Spleen (tissue), 11 donors: Measurements from ENCODE around the gene EPHA5. TPM values are rescaled to one million over a fixed set of nuclear protein-coding genes. Genes with fewer than 3 reads are reported as not detected.

Source experiments
- DNase-seq: peaks from one replicate; pipeline ENCODE4 v3.0.0-alpha.2; 2020
- H3K27ac ChIP-seq, 8 donors: fragments of 200-600 bp; sonication (generic) in 7 of 8; 1 replicate in 4 of 8; 2 replicates in 4 of 8; pipeline versions ENCODE4 v1.5.0 to v1.8.0; 2016 to 2021; ENCODE audit warnings: inconsistent platforms in 4 of 8, mild to moderate bottlenecking in 4 of 8, moderate library complexity in 1 of 8
- H3K27me3 ChIP-seq, 7 donors: fragments of 200-600 bp; sonication (generic) in 6 of 7; replicated peaks in 1 of 7; 1 replicate in 4 of 7; 2 replicates in 3 of 7; pipeline versions ENCODE4 v1.5.0 to v1.8.0; 2016 to 2021; ENCODE audit warnings: inconsistent platforms in 3 of 7, mild to moderate bottlenecking in 1 of 7
- H3K36me3 ChIP-seq, 6 donors: fragments of 200-600 bp; sonication (generic) in 5 of 6; 1 replicate in 4 of 6; 2 replicates in 2 of 6; pipeline versions ENCODE4 v1.5.0 to v1.8.0; 2016 to 2021; ENCODE audit warnings: inconsistent platforms in 2 of 6
- H3K4me1 ChIP-seq, 6 donors: fragments of 200-600 bp; sonication (generic) in 5 of 6; 1 replicate in 3 of 6; 2 replicates in 3 of 6; pipeline versions ENCODE4 v1.5.0 to v1.8.0; 2016 to 2021; ENCODE audit warnings: inconsistent platforms in 3 of 6
- H3K4me3 ChIP-seq, 8 donors: fragments of 200-600 bp; sonication (generic) in 7 of 8; 1 replicate in 4 of 8; 2 replicates in 4 of 8; pipeline versions ENCODE4 v1.5.0 to v1.8.0; 2016 to 2021; ENCODE audit warnings: inconsistent platforms in 4 of 8, mild to moderate bottlenecking in 4 of 8, moderate library complexity in 2 of 8
- H3K9me3 ChIP-seq, 8 donors: fragments of 200-600 bp; sonication (generic) in 7 of 8; 1 replicate in 4 of 8; 2 replicates in 4 of 8; pipeline versions ENCODE4 v1.5.0 to v1.8.0; 2016 to 2021; ENCODE audit warnings: inconsistent platforms in 4 of 8
- CTCF ChIP-seq, 11 experiments: fragments of 200-600 bp in 7 of 11; fragments of 450-650 bp in 4 of 11; sonication (generic) in 4 of 11; IDR thresholded peaks in 8 of 11; conservative IDR thresholded peaks in 3 of 11; 1 replicate in 7 of 11; 2 replicates in 4 of 11; pipeline versions ENCODE4 v1.4.0 to v1.8.0; 2016 to 2021; ENCODE audit warnings: antibody characterized with exemption in 11 of 11, inconsistent platforms in 4 of 11, mild to moderate bottlenecking in 1 of 11
- POLR2A ChIP-seq, 3 donors: fragments of 450-650 bp; IDR thresholded peaks; one replicate each; pipeline ENCODE4 v1.5.1; 2017; ENCODE audit warnings: antibody characterized with exemption in 3 of 3, mild to moderate bottlenecking in 1 of 3
- POLR2AphosphoS5 ChIP-seq, 3 donors: sonication (generic); formaldehyde crosslinking; IDR thresholded peaks; one replicate each; pipeline ENCODE4 v1.5.1; 2017; ENCODE audit warnings: antibody characterized with exemption in 3 of 3
- WGBS, 5 donors: extraction: QIAGEN DNeasy Blood & Tissue Kit in 3 of 5; methylation state at CpG; one replicate each; pipeline versions ENCODE4 v1.1.5 to v1.1.7; 2013 to 2018; 5-methylcytosine and 5-hydroxymethylcytosine counted together
- intact Hi-C: fragments of 100-400 bp; cut with DNase I; formaldehyde crosslinking; loops from one replicate; pipeline ENCODE4 v1.15.0; 2023; ENCODE audit warnings: low total_unique reads
- polyA plus RNA-seq, 3 donors: library from polyadenylated mRNA; stranded (reverse); fragments of 200-250 nt; gene quantifications; one replicate each; pipeline ENCODE4 v1.2.1, GENCODE V29; 2013
- total RNA-seq, 7 donors: library from RNA; depleted of rRNA in 3 of 7; stranded (reverse); fragments of >200 nt in 3 of 7; fragmentation: NEBNext Ultra II Directional in 4 of 7; extraction: Animal tissue kit (Norgen Biotek cat#: 25700) in 4 of 7; gene quantifications; one replicate each; pipeline versions ENCODE4 v1.1.0 to v1.2.1, GENCODE V29; 2016 to 2021
- donor health status: healthy with polysubstance abuse.
- donor health status: DM: no; HTN: no; CAD: no; lungs with moderate emphysema.
- donor health status: DM: no; HTN: no; CAD: no.
- donor health status: Bipolar disorder and iron deficiency.
- donor health status: healthy.
- donor health status: DM: no; HTN: no; CAD: no.
- donor health status: DM: yes; HTN: yes; CAD: no.

The EPHA5 gene
- total and polyA plus RNA-seq, 10 donors: 0.02 to 0.93 (median 0.42) TPM

DNA sequence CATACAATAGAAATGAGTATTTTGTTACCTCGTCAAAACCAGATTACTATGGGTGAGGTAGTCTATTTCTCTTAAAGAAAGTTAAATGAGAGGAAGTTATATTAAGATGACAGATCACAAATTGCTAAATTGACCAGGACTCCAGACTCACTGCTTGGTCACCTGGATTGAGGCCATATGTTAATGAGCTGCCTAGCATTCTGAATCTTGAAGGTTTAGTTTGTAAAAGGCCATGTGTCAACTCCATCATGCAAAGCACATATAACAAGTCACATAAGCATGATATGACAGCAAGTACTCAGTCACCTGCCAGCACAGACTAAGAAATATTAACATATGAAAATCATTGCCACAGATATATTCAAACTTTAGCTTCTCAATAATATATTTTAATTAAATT is 72.6 kb downstream of the EPHA5 start:
- intact Hi-C loops: no loop called here
- H3K27me3 ChIP-seq: no peaks in the 10 kb centered on the region
- no peaks in the 10 kb centered on the region for H3K4me1 ChIP-seq
- no peaks in the 10 kb centered on the region for H3K9me3 ChIP-seq
- no peak overlapping the region for H3K4me3 ChIP-seq
- no peak for TF ChIP-seq CTCF (IDR thresholded peaks at IDR 0.05 in 8 of 11, conservative IDR thresholded peaks at IDR 0.05 in 3 of 11)
- no peak for TF ChIP-seq POLR2AphosphoS5 (IDR thresholded peaks at IDR 0.05)
- TF ChIP-seq POLR2A (IDR thresholded peaks at IDR 0.05): no peak
- no peaks in the 10 kb centered on the region for H3K36me3 ChIP-seq
- no peak for DNase-seq
- 74 to 95% (median 86%) methylated on average over 1 of the region's 1 CpG for WGBS, 5 donors
- no peak overlapping the region for H3K27ac ChIP-seq

DNA sequence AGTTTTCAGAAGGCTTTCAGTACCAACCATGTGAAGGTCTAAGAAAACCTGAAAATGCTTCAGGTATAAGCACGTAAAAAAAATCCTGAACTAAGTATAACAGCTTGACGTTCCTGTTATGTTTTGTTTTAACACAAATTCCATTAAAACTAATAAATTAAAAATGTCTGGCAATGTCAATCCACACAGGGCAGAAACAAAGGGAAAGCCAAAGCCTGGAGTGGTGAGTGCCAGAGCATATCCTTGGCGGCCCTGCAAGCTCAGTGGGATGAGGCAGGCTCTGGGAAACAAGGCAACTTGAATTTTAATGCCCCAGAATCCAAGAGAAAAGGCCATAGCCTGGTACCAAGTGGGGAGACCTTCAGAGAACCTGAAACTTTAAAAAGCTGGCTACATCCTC is 78.2 kb downstream of the EPHA5 start:
- WGBS, 5 donors: 50 to 59% (median 53%) methylated on average over 3 of the region's 3 CpGs
- no peak for DNase-seq
- Histone ChIP-seq H3K36me3 (no peaks in the 10 kb centered on the region), H3K4me3 (no peak overlapping the region), H3K9me3 (no peaks in the 10 kb centered on the region), H3K27ac (no peak overlapping the region), H3K27me3 (no peaks in the 10 kb centered on the region), H3K4me1 (no peaks in the 10 kb centered on the region)
- intact Hi-C loops: no loop called here
- TF ChIP-seq CTCF (IDR thresholded peaks at IDR 0.05 in 8 of 11, conservative IDR thresholded peaks at IDR 0.05 in 3 of 11) (no peak), POLR2A (IDR thresholded peaks at IDR 0.05) (no peak), POLR2AphosphoS5 (IDR thresholded peaks at IDR 0.05) (no peak)

DNA sequence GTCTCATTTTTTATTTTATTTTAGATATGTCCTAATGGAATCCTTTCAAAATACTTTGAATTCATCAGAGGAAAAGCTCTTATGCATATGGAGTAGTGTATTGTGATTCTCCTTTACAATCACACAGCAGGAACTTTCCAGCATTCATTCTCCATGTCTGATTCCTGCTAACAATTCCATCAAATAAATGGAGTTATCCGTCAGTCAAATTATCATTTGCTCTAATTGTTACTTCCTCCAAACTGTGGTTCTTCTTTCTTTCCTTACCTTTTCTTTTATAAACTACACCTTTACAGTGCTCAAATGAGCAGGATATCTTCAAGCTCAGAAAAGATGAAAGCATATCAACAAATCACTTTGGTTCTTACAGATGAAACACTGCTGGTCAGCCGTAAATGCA is 80.4 kb downstream of the EPHA5 start:
- no peak for DNase-seq
- Histone ChIP-seq H3K4me1 (no peaks in the 10 kb centered on the region), H3K36me3 (no peaks in the 10 kb centered on the region), H3K9me3 (no peaks in the 10 kb centered on the region), H3K27ac (no peak overlapping the region), H3K27me3 (no peaks in the 10 kb centered on the region), H3K4me3 (no peak overlapping the region)
- 43 to 72% (median 63%) methylated on average over 2 of the region's 2 CpGs for WGBS, 5 donors
- TF ChIP-seq CTCF (IDR thresholded peaks at IDR 0.05 in 8 of 11, conservative IDR thresholded peaks at IDR 0.05 in 3 of 11) (no peak), POLR2A (IDR thresholded peaks at IDR 0.05) (no peak), POLR2AphosphoS5 (IDR thresholded peaks at IDR 0.05) (no peak)
- intact Hi-C loops: no loop called here

DNA sequence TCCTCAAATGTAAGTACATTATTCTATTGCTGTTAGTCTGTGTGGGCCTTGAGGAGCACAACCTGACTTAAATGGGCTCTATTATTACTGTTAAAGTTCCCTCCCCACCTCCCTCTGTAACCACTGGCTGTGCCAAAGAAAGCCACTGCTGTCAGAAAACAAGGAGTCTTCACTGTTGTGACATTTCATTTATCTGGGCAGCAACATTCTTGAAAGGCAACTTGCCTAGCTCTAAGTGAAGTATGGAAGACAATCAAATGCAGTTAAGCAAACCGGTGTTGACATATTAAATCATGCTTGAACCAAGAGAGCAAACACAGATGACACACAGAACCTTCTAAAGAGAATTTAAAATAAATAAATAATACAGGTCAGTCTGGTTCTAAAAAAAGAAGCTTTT is 81.0 kb downstream of the EPHA5 start:
- WGBS, 5 donors: 83 to 93% (median 87%) methylated on average over 1 of the region's 1 CpG
- DNase-seq: no peak
- intact Hi-C loops: no loop called here
- Histone ChIP-seq H3K4me3 (no peak overlapping the region), H3K27ac (no peak overlapping the region), H3K36me3 (no peaks in the 10 kb centered on the region), H3K4me1 (no peaks in the 10 kb centered on the region), H3K9me3 (no peaks in the 10 kb centered on the region), H3K27me3 (no peaks in the 10 kb centered on the region)
- no peak for TF ChIP-seq CTCF (IDR thresholded peaks at IDR 0.05 in 8 of 11, conservative IDR thresholded peaks at IDR 0.05 in 3 of 11)
- no peak for TF ChIP-seq POLR2AphosphoS5 (IDR thresholded peaks at IDR 0.05)
- no peak for TF ChIP-seq POLR2A (IDR thresholded peaks at IDR 0.05)
